ENCODE measurements around the gene TNFSF12.
"Not testable (repeated sequence)": the region's sequence is repeated elsewhere in the genome, so short reads cannot be mapped to it uniquely, and the experiment has no call there.

TNFSF12 gene

GRCh38 chr17:7587420-7588151 is 38.7 kb downstream of the TNFSF12 start:
- DNase-seq (ENCODE audit: low read depth, low spot score): peak; percentile 43

GRCh38 chr17:7588553-7589203 is 39.8 kb downstream of the TNFSF12 start:
- DNase-seq (ENCODE audit: low read depth, low spot score): no peak

- DNase-seq (ENCODE audit: low read depth, low spot score): peak; percentile 70
Observed at GRCh38 chr17:7589204-7589868, 40.5 kb downstream of the TNFSF12 start.

- DNase-seq (ENCODE audit: low read depth, low spot score): no peak
Observed at GRCh38 chr17:7589891-7590691, 41.2 kb downstream of the TNFSF12 start, which contains the start of gene SOX15. SOX15 (minus strand) TSS chr17:7590094; CDS start chr17:7589676, 418 bp downstream.

DNA sequence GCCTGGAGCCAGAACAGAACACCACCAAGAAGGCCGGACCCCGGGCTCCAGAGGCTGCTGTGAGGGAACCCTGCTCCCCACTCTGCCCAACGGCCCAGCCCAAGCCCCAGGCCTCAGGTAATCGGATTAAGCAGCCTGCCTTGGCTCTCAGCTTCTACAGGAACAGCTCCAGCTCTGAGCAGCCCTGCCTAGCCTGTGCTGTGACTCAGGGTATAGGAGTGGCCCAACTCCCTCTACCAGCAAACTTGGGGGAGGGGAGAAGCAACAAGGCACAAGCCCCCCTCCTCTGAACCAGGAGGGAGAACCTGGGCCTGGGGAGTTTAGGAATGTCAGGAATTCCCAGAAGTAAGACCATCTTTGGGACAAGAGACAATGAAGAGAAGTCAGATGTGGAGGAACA is 41.9 kb downstream of the TNFSF12 start:
- no peak for DNase-seq (ENCODE audit: low read depth, low spot score)

DNA sequence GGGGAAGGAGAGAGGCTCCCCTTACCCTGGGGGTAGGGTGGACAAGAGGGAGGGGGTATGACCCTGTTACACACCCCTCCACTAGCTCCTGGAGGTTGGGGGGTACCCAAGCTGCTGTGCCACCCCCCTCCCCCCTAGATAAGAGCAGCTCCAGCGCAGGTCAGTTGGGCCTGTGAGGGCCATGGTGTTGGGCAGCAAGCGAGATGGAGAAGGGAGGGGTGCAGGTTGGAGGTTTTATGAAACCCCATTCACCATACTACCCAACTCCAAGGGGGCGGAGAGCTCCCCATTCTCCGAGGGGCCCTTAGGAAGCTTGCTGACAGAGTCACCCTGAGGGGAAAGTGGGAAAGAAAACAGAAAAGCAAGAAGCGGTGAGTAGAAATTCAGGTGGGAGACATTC is 42.7 kb downstream of the TNFSF12 start:
- no peak for DNase-seq (ENCODE audit: low read depth, low spot score)

DNA sequence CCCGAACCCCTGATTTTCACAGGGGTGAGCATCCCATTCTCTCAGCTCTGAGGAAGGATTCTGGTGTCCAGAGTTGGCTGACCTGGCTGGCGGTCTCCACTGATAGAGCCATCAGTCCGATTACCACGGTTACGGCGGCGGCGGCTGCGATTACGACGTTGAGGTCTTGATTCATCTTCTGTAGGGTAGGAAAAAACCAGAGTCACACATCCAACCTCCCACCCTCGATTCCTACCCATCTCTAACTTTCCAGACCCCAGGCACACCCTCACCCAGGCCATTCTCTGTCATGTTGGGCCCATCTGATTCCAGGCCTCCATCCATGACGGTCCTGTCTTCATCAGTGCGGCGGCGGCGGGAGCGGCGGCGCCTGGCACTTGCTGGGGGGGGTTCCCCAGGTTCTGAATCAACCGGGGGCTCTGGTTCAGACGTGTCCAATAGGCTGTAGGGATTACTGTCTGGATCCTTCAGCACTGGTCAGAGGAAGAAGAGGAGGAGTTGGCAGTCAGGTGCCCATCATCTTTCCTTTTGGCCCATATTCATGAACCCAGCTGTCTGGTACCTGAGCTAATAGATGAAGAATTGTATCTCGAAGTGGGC is 43.7 kb downstream of the TNFSF12 start:
- DNase-seq (ENCODE audit: low read depth, low spot score): no peak

GRCh38 chr17:7593296-7593695 is 44.4 kb downstream of the TNFSF12 start:
- no peak for DNase-seq (ENCODE audit: low read depth, low spot score)

GRCh38 chr17:7597561-7597960 is 48.7 kb downstream of the TNFSF12 start:
- not testable (repeated sequence) for DNase-seq (ENCODE audit: low read depth, low spot score)

GRCh38 chr17:7606280-7606679 is 57.4 kb downstream of the TNFSF12 start:
- DNase-seq (ENCODE audit: low read depth, low spot score): no peak
